Right forelimb (tissue), 1 donor: Measurements from ENCODE around the gene LRRC8D.

Experiments used
- DNase-seq: peaks from one replicate; pipeline ENCODE4 v3.0.0-alpha.2; 2018

The LRRC8D gene

GRCh38 chr1:89943846-89944781 lies 123.3 kb downstream of the LRRC8D start:
- no peak for DNase-seq

GRCh38 chr1:89945852-89946476 lies 125.1 kb downstream of the LRRC8D start:
- DNase-seq = no peak

- DNase-seq = no peak
Observed at GRCh38 chr1:89946532-89946931, 125.7 kb downstream of the LRRC8D start.

GRCh38 chr1:89948722-89949345 lies 128.0 kb downstream of the LRRC8D start:
- DNase-seq = no peak

- DNase-seq = no peak
Observed at GRCh38 chr1:89949991-89950624, 129.3 kb downstream of the LRRC8D start.

- no peak for DNase-seq
Observed at GRCh38 chr1:89950703-89951102, 129.9 kb downstream of the LRRC8D start.

- no peak for DNase-seq
Observed at GRCh38 chr1:89951766-89952604, 131.2 kb downstream of the LRRC8D start.

GRCh38 chr1:89952605-89953130 lies 131.8 kb downstream of the LRRC8D start:
- DNase-seq = no peak

GRCh38 chr1:89953131-89953626 lies 132.3 kb downstream of the LRRC8D start:
- no peak for DNase-seq

- no peak for DNase-seq
Observed at GRCh38 chr1:89953929-89954328, 133.1 kb downstream of the LRRC8D start.

GRCh38 chr1:89954401-89954800 lies 133.6 kb downstream of the LRRC8D start:
- DNase-seq = no peak

- DNase-seq = no peak
Observed at GRCh38 chr1:89955311-89956205, 134.7 kb downstream of the LRRC8D start.

GRCh38 chr1:89957107-89957506 lies 136.3 kb downstream of the LRRC8D start:
- DNase-seq = no peak

GRCh38 chr1:89958851-89959654 lies 138.2 kb downstream of the LRRC8D start:
- DNase-seq = no peak

GRCh38 chr1:89959719-89960118 lies 138.9 kb downstream of the LRRC8D start:
- no peak for DNase-seq

- no peak for DNase-seq
Observed at GRCh38 chr1:89962024-89962741, 141.4 kb downstream of the LRRC8D start.

GRCh38 chr1:89962742-89963075 lies 141.9 kb downstream of the LRRC8D start:
- DNase-seq = no peak

GRCh38 chr1:89965193-89965768 lies 144.4 kb downstream of the LRRC8D start:
- DNase-seq = no peak

- no peak for DNase-seq
Observed at GRCh38 chr1:89966656-89967055, 145.8 kb downstream of the LRRC8D start.
